Ectodermal cell (in vitro differentiated cells): Measurements from ENCODE around the gene MAGI2.

ENCODE experiments used
- H3K27ac ChIP-seq: 2 replicates; pipeline ENCODE4 v1.7.0; 2013; ENCODE audit warnings: mild to moderate bottlenecking, low read depth, low read length; ENCODE audit not compliant: insufficient read depth, poor library complexity, severe bottlenecking
- H3K27me3 ChIP-seq: 2 replicates; pipeline ENCODE4 v1.7.0; 2013; ENCODE audit warnings: mild to moderate bottlenecking, low read length; ENCODE audit not compliant: insufficient read depth, control insufficient read depth, poor library complexity, severe bottlenecking
- H3K36me3 ChIP-seq: one replicate; pipeline ENCODE4 v1.7.0; 2013; ENCODE audit warnings: low read length; ENCODE audit not compliant: control insufficient read depth, insufficient read depth
- H3K4me1 ChIP-seq: one replicate; pipeline ENCODE4 v1.7.0; 2013; ENCODE audit warnings: low read length; ENCODE audit not compliant: control insufficient read depth, insufficient read depth
- H3K4me3 ChIP-seq: 2 replicates; pipeline ENCODE4 v1.7.0; 2013; ENCODE audit warnings: low read depth, low read length, control low read depth; ENCODE audit not compliant: insufficient read depth
- H3K9me3 ChIP-seq: 2 replicates; pipeline ENCODE4 v1.7.0; 2013; ENCODE audit warnings: mild to moderate bottlenecking, low read length, moderate library complexity; ENCODE audit not compliant: control insufficient read depth
- WGBS, 2 experiments: methylation state at CpG; one replicate each; pipeline ENCODE4 v1.1.7; 2013; ENCODE audit warnings: missing lambda C conversion rate in 2 of 2; 5-methylcytosine and 5-hydroxymethylcytosine counted together

MAGI2 gene

DNA sequence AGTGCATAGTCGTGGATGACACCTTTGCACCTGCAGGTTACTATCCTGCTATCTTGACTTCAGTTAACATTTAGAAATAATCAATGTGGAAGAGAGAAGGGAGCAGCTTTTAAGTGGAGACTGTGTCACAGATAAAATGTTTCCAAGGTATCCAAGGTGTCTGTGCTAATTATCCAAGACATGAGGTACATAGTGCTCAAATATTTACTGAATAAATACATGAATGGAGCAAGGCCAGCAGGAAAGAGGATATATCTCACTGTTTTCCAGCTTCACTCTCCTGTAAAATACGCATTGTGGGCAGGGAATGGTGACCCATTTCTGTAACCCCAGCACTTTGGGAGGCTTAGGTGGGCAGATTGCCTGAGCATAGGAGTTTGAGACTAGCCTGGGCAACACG is 1102.5 kb downstream of the MAGI2 start:
- 58 to 59% methylated on average over 3 of the region's 3 CpGs for WGBS, 2 experiments
- Histone ChIP-seq H3K9me3 (no peaks in the 10 kb centered on the region), H3K27ac (no peak overlapping the region)

DNA sequence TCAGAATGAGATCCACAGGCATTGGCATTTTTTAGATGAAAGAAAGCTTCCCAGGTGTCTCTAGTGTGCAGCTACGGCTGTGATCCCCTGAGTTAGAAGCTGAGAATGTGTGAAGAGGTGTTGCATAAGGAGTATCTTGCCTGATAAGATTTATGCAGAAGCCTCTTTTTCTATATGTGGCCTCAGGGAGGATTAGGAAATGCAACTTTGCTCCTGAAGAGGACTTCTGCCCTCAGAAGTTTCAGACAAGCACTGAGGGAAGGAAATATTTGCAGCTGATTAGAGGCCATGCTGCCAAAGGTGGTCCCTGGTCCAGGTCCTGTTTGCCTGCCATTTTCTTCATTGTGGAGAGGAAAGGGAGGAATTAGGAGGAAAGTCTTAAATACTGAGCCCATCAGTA is 1103.1 kb downstream of the MAGI2 start:
- 91% methylated on average over 1 of the region's 1 CpG for WGBS, 2 experiments
- H3K27ac ChIP-seq: no peak overlapping the region
- no peaks in the 10 kb centered on the region for H3K9me3 ChIP-seq
- no peaks in the 10 kb centered on the region for H3K36me3 ChIP-seq
- H3K4me1 ChIP-seq: no peaks in the 10 kb centered on the region
- H3K27me3 ChIP-seq: no peaks in the 10 kb centered on the region
- no peak overlapping the region for H3K4me3 ChIP-seq

More for the DNA sequence above, 1102.5 kb downstream of the MAGI2 start:
- Histone ChIP-seq H3K4me1 (no peaks in the 10 kb centered on the region), H3K4me3 (no peak overlapping the region), H3K36me3 (no peaks in the 10 kb centered on the region), H3K27me3 (no peaks in the 10 kb centered on the region)

DNA sequence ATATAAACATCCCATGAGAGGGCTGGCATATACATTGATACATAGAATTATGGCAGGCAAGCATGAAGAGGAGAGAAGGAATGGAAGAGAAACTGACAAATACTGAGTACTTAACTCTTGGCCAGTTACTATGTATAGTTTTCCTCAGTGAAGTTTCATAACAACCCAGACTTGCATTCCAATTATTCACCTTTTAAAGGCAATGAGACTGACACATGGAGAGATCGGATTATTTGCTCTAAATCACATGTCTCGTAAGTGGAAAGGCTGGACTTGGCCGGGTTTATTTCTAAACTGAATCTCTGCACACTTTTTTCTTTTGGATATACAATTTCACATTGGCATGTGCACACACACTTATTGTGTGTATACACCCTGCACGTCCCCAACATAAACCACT is 1106.6 kb downstream of the MAGI2 start:
- Histone ChIP-seq H3K4me1 (no peaks in the 10 kb centered on the region), H3K9me3 (no peaks in the 10 kb centered on the region), H3K27ac (no peak overlapping the region), H3K27me3 (no peaks in the 10 kb centered on the region), H3K4me3 (no peak overlapping the region), H3K36me3 (no peaks in the 10 kb centered on the region)
- WGBS, 2 experiments: 91 to 94% methylated on average over 4 of the region's 4 CpGs

DNA sequence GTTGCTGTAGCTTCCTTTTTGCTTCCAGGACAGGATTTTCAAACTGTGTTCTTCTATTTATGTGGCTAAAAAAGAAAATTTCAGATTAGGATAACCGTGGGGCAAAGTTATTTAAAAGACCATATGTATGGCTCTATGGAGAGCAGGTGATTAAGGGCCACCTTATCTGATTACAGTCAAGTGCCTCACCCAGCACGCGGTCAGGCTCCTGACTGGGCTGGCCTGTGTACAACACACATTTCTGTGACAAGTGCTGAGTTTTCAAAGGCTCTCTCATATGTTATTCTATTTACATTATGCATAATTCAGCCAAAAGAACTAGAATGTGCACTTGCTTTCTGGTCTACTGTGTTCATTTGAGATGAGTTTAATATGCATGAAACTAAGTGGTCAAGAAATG is 1107.5 kb downstream of the MAGI2 start:
- Histone ChIP-seq H3K27ac (no peak overlapping the region), H3K4me3 (no peak overlapping the region), H3K4me1 (no peaks in the 10 kb centered on the region), H3K27me3 (no peaks in the 10 kb centered on the region), H3K9me3 (no peaks in the 10 kb centered on the region), H3K36me3 (no peaks in the 10 kb centered on the region)
- WGBS, 2 experiments: 94 to 98% methylated on average over 3 of the region's 3 CpGs

DNA sequence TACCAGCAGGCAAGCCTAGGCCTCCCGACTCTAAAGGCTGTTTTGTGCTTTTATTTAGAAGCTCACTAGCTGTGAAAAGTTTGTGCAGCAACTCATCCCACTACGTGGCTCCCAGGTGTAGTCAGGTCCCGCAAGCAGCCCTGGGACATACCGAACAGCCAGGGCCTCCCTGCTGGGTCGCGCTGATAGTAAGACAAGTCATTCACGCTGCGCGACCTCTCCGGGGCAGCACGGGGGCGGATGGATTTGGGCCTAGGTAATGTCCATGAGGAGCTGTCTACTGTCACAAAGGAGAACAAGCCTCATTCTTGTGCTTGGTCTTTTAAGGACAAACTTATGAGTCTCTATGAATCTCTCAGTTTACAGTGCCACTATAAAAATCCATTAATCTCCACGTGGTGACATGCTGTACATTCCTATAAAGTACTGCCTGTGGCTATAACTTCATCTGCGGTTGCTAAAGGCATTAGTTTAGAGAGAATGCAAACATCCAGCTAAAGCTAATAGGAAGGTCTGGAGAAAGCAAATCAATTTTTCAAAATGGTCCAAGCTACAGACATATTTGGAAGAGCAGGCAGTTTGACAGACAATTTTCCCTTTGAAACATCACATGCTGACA is 1108.1 kb downstream of the MAGI2 start:
- no peaks in the 10 kb centered on the region for H3K36me3 ChIP-seq
- no peak overlapping the region for H3K4me3 ChIP-seq
- H3K4me1 ChIP-seq: no peaks in the 10 kb centered on the region
- no peak overlapping the region for H3K27ac ChIP-seq
- H3K9me3 ChIP-seq: no peaks in the 10 kb centered on the region
- 94% methylated on average over 14 of the region's 14 CpGs for WGBS, 2 experiments
- no peaks in the 10 kb centered on the region for H3K27me3 ChIP-seq

DNA sequence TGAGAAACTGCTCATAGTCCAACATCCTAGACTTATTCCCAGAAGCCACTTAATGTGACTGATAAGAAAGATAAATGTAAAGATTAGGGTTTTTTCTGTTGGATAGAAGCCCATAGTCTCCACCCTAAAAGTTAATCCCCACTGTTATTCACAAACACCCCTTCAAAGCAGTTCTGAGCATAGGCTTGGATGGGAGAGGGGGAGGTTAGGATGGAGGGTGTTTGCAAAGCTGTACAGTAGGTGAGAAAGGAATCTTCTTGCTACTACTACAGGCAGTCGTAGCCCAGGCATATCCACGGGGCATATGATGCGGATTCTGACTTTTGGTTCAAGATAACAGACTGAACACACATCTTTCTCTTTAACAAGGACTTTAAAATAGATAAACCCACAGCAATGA is 1119.0 kb downstream of the MAGI2 start:
- H3K27me3 ChIP-seq: no peaks in the 10 kb centered on the region
- no peak overlapping the region for H3K4me3 ChIP-seq
- H3K36me3 ChIP-seq: no peaks in the 10 kb centered on the region
- H3K4me1 ChIP-seq: no peaks in the 10 kb centered on the region
- H3K9me3 ChIP-seq: no peaks in the 10 kb centered on the region
- H3K27ac ChIP-seq: no peak overlapping the region
- whole genome bisulfite sequencing, 2 experiments: 87% methylated on average over 3 of the region's 3 CpGs

DNA sequence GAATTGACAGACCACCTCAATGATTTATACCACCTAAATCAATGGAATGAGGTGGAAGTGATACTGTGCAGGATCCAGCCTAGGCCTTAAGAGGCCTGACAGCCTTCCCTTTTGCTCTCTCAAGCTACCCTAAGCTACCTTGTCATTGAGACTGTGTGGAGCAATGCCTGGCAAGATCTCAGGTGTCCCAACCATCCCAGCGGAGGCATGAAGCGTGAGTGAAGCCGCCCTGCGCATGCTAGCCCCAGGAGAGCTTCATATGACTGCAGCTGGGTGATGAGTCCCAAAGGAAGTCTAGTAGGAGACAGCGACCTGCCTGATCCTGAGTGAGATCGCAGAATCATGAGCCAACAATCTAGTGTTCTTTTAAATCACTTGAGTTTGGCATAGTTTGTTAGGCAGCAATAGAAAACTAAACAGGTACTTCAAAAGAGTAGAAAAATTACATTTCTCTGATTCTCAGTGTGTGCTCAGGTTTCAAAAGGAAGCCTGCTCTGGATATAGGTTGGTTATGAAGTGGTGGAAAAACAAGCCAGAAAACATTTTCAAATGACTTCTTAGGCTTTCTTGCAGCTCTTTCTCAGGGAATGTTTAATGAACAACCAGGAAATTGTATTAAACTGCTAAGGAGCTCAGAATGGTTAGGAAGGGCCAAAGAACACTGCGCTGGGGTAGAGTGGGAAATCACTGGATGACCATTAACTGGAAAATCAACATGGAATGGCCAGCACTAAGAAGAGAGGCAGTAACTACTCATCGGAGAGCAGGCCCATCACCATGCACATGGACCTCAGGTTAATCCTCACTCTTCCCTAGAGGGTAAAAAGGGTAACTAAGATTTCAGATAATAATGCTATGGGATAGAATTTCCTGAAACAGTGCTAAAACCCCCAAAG is 1119.7 kb downstream of the MAGI2 start:
- Histone ChIP-seq H3K4me3 (no peak overlapping the region), H3K27me3 (no peaks in the 10 kb centered on the region), H3K27ac (no peak overlapping the region), H3K9me3 (no peaks in the 10 kb centered on the region), H3K4me1 (no peaks in the 10 kb centered on the region), H3K36me3 (no peaks in the 10 kb centered on the region)
- 94 to 96% methylated on average over 8 of the region's 8 CpGs for WGBS, 2 experiments

DNA sequence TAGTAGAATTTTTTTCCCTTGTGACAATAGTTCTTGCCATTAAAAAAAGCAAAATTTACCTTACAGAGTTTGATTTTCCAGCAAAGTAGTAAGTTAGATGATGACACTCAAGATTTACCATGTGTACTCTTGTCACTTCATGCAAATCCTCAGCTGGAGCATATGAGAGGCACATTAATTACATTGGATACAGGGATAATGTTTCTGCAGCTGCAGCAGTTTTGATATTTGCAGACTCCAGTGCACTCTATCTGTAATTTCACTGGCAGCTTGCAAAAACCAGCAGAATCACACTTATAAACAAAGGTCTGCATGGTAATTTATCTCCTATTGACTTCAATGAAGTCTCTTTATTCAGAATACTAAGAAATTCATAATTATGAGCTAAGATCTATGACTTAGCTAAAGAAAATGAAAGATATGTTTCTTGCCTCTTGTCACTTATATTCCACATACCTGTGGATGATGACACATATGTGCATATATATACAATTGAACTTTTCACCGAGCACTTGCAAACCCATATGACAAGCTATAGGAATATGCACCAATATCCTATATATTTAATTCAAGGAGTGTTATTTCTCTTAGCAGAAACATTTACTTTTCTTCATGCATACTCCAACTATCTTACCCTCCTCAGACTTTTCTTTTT is 1124.3 kb downstream of the MAGI2 start:
- H3K27me3 ChIP-seq: no peaks in the 10 kb centered on the region
- H3K9me3 ChIP-seq: no peaks in the 10 kb centered on the region
- no peaks in the 10 kb centered on the region for H3K36me3 ChIP-seq
- WGBS, 2 experiments: 55% methylated on average over 1 of the region's 1 CpG; no CpG with 5 or more reads in 1 of the 2 experiments
- no peaks in the 10 kb centered on the region for H3K4me1 ChIP-seq
- no peak overlapping the region for H3K4me3 ChIP-seq
- no peak overlapping the region for H3K27ac ChIP-seq

DNA sequence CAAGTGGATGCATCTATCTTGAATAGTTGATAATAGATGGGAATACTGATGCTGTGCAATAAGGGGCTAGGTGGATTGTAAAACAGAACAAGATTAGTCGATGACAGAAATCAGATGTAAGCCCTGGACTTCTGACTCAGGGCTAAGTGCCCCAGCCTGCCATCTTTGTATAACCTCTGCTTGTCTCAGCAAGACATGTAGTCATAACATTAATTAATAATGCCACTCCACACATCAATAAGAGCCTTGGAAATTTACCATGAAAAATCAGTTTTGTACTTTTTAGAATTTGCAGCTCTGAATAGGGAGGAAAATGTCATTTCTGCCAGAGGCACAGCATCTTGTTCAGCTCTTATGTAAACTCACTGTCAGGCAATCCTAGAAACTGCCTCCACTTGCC is 1125.7 kb downstream of the MAGI2 start:
- Histone ChIP-seq H3K4me1 (no peaks in the 10 kb centered on the region), H3K27ac (no peak overlapping the region), H3K4me3 (no peak overlapping the region), H3K27me3 (no peaks in the 10 kb centered on the region), H3K36me3 (no peaks in the 10 kb centered on the region), H3K9me3 (no peaks in the 10 kb centered on the region)
- WGBS, 2 experiments: 91 to 100% methylated on average over 1 of the region's 1 CpG

DNA sequence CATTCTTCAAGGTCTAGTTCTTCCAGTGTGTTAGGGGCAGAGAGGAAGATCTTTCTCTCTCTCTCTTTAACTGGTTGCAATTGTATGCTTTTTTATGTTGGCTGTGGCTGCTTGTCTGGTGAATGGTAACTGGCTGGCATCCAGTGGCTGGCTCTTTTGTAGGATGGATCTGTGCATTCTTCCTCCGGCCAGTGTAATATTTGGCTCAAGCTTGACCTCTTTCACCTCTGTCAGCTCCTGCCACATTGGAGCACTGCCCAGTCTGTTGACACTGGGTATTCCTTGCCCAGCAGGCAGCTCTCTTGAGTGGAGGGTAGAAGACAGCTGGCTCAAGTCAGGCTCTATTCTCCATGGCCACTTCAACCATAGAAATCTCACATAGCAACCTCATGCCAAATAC is 1126.6 kb downstream of the MAGI2 start:
- Histone ChIP-seq H3K4me3 (no peak overlapping the region), H3K27me3 (no peaks in the 10 kb centered on the region), H3K4me1 (no peaks in the 10 kb centered on the region), H3K9me3 (no peaks in the 10 kb centered on the region), H3K27ac (no peak overlapping the region), H3K36me3 (no peaks in the 10 kb centered on the region)
- WGBS, 2 experiments: 80 to 83% methylated on average over 1 of the region's 1 CpG
